Effector memory CD4-positive, alpha-beta T cell (primary cell): ENCODE data around the gene ERMAP.
"Not testable (repeated sequence)": the region's sequence is repeated elsewhere in the genome, so short reads cannot be mapped to it uniquely, and the experiment has no call there.

ENCODE experiments used
- DNase-seq, 3 donors: peaks; one replicate each; pipeline ENCODE4 v3.0.0-alpha.2; 2020
- H3K27ac ChIP-seq: 2 replicates; pipeline ENCODE4 v1.7.0; 2013; ENCODE audit warnings: mild to moderate bottlenecking, low read length, moderate library complexity; ENCODE audit not compliant: insufficient read depth, poor library complexity, severe bottlenecking
- H3K27me3 ChIP-seq: replicated peaks from 2 replicates; pipeline ENCODE4 v1.7.0; 2013; ENCODE audit warnings: mild to moderate bottlenecking, low read length; ENCODE audit not compliant: insufficient read depth, control insufficient read depth, poor library complexity, severe bottlenecking
- H3K36me3 ChIP-seq: 2 replicates; pipeline ENCODE4 v1.7.0; 2013; ENCODE audit warnings: mild to moderate bottlenecking, low read length, moderate library complexity; ENCODE audit not compliant: control insufficient read depth, insufficient read depth
- H3K4me1 ChIP-seq: 2 replicates; pipeline ENCODE4 v1.7.0; 2013; ENCODE audit warnings: low read length, mild to moderate bottlenecking; ENCODE audit not compliant: control insufficient read depth, insufficient read depth, poor library complexity, severe bottlenecking
- H3K4me3 ChIP-seq: 2 replicates; pipeline ENCODE4 v1.7.0; 2013; ENCODE audit warnings: low read length, low read depth, mild to moderate bottlenecking; ENCODE audit not compliant: insufficient read depth, poor library complexity, severe bottlenecking
- H3K9me3 ChIP-seq: 2 replicates; pipeline ENCODE4 v1.7.0; 2013; ENCODE audit warnings: mild to moderate bottlenecking, low read length, moderate library complexity; ENCODE audit not compliant: control insufficient read depth

ERMAP gene

DNA sequence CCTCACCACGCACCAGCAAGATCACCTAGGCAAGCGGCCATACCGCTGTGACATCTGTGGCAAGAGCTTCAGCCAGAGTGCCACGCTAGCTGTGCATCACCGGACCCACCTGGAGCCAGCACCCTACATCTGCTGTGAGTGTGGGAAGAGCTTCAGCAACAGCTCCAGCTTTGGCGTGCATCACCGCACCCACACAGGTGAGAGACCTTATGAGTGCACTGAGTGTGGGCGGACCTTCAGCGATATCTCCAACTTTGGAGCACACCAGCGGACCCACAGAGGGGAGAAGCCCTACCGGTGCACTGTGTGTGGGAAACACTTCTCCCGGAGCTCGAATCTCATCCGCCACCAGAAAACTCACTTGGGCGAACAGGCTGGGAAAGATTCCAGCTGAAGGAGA is 34.5 kb downstream of the ERMAP start:
- Histone ChIP-seq H3K4me1 (peaks cover 7% of the 10 kb centered on the region), H3K4me3 (no peak overlapping the region), H3K27me3 (no peaks in the 10 kb centered on the region), H3K36me3 (peaks cover 11% of the 10 kb centered on the region), H3K27ac (no peak overlapping the region), H3K9me3 (no peaks in the 10 kb centered on the region)
- no peak for DNase-seq

DNA sequence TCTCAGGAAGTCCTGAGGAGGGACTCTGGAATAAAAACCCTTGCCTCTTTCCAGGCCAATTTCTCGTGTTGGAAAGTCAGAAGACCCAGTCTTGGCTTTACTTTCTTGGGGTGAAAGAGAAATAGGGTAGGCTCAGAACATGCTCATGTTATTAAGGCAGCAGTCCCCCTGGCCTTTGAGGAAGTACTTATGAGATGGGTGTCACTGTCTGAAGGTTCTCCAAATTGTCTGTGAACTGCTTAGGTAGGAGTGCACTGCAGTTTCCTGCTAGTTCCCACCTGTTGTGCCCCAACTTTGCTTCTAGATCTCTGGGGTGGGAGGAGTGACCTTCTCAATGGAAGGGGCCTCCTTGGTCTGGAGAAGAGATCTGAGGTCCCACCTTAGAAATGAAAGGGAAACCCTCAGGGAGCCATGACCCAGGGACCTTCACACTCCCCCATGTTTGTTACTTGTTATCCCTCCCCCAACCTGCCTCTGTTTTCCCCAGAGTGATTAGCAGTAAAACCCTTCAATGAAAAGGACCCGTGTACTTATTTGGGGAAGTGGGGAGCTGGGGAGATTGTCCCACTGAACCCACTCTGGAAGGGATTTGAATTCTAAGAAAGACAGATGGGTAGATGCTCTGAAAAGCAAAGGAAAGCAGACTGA is 35.2 kb downstream of the ERMAP start:
- Histone ChIP-seq H3K27ac (no peak overlapping the region), H3K9me3 (no peaks in the 10 kb centered on the region), H3K27me3 (no peaks in the 10 kb centered on the region), H3K4me3 (no peak overlapping the region), H3K36me3 (peaks cover 11% of the 10 kb centered on the region), H3K4me1 (peaks cover 4% of the 10 kb centered on the region)
- no peak for DNase-seq

DNA sequence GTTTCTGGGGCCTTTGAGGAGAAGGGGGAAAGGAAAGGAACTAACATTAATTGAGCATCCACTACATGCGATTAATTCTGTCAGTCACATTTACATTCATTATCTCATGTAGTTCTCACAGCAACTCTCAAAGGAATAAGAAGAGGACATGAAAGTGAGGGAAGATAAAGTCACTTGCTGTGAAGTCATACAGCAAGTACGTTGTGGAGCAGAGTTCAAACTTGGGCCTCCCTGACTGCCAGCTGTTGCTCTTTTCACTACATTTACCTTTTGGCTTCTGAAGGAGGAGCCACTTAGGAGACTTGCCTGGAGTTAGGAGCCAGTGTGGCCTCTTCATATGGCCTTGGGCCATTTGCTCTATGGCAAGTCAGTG is 35.7 kb downstream of the ERMAP start:
- H3K36me3 ChIP-seq = peaks cover 11% of the 10 kb centered on the region
- no peak overlapping the region for H3K27ac ChIP-seq
- DNase-seq = no peak
- no peaks in the 10 kb centered on the region for H3K4me1 ChIP-seq
- H3K27me3 ChIP-seq = no peaks in the 10 kb centered on the region
- H3K9me3 ChIP-seq = no peaks in the 10 kb centered on the region
- H3K4me3 ChIP-seq = no peak overlapping the region

DNA sequence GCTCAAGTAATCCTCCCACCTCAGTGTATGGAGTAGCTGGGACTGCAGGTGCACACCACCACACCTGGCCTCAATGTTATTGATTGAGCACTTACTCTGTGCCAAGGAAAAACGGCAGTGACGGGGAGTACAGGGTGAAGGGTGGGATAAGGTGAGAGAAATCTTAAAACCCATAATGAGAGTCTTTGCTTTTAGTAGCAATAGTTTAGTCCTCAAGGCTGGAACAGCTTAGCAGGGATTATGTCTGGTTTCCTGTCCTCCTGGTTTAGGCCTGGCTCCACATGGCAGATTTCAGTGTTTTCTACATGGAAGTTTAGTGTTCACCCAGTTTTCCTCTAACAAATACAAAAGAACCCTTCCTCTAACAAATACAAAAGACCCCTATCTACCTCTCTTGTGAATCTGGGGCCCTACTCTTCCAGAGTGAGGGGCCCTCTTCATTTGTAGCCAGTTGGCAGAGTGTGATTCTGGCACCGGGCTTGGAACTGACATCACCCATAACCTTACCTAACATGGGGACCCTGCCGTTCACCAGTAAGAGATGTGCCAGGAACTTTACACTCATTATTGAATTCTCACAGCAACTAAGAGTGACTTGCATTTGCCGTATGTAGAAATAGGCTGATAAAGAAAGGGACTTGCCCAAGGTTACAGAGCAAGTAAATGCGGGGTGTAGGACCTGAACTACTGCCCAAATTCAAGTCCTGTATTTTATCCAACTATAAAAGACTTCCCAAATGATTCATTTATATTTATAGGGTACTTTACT is 36.4 kb downstream of the ERMAP start:
- Histone ChIP-seq H3K4me3 (no peak overlapping the region), H3K9me3 (no peaks in the 10 kb centered on the region), H3K4me1 (no peaks in the 10 kb centered on the region), H3K36me3 (peaks cover 11% of the 10 kb centered on the region), H3K27ac (no peak overlapping the region), H3K27me3 (no peaks in the 10 kb centered on the region)
- DNase-seq = no peak

DNA sequence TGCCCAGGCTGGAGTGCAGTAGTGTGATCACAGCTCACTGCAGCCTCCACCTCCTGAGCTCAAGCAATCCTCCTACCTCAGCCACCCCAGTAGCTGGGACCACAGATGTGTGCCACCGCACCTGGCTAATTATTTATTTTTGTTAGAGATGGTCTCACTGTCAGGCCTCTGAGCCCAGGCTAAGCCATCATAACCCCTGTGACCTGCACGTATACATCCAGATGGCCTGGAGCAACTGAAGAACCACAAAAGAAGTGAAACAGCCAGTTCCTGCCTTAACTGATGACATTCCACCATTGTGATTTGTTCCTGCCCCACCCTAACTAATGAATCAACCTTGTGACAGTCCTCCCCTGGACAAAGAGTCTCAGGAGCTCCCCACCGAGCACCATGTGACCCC is 39.6 kb downstream of the ERMAP start:
- H3K27me3 ChIP-seq, H3K36me3 ChIP-seq, H3K9me3 ChIP-seq, H3K4me3 ChIP-seq, H3K27ac ChIP-seq, H3K4me1 ChIP-seq, DNase-seq: not testable (repeated sequence)

DNA sequence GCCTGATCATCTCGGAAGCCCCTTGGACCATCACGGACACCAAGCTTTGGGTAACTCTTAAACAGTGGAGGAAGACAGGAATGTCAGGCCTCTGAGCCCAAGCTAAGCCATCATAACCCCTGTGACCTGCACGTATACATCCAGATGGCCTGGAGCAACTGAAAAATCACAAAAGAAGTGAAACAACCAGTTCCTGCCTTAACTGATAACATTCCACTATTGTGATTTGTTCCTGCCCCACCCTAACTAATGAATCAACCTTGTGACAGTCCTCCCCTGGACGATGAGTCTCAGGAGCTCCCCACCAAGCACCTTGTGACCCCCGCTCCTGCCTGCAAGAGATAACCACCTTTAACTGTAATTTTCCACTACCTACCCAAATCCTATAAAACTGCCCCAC is 42.4 kb downstream of the ERMAP start:
- H3K4me1 ChIP-seq, H3K27me3 ChIP-seq, H3K4me3 ChIP-seq, H3K27ac ChIP-seq, H3K36me3 ChIP-seq, DNase-seq, H3K9me3 ChIP-seq: not testable (repeated sequence)

DNA sequence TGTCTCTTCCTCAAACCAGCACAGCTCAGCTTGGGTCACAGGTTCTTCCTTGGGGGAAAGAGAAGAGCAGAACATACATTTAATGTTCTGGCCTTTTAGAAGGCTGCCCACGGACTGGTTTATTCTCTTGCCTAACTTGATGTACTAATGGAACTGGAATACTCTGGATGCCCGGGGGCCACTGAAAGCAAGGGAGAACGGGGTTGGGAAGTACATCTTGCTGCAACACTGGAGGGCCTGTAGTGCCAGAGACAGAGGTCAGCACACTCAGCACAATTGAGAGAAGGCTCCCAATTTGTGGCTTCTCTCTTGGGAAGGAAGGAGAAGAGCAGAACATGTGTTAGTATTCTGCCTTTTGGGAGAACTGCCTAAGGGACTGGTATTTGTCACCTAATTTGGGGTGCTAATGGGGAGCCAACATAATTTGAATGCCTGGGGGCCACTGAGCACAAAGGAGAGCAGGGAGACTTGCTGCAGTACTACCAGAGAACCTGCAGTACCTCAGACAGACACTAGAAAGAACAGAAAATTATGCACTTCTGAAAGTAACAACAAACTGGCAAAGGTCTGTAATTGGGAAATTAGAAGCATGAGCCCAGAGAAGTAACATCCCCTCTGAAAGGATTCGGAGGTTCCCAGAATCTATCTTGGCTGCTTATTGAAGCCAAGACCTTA is 43.6 kb downstream of the ERMAP start:
- H3K4me1 ChIP-seq = no peaks in the 10 kb centered on the region
- H3K4me3 ChIP-seq = no peak overlapping the region
- DNase-seq = no peak
- peaks cover 3% of the 10 kb centered on the region for H3K9me3 ChIP-seq
- no peaks in the 10 kb centered on the region for H3K36me3 ChIP-seq
- no peaks in the 10 kb centered on the region for H3K27me3 ChIP-seq
- H3K27ac ChIP-seq = no peak overlapping the region

DNA sequence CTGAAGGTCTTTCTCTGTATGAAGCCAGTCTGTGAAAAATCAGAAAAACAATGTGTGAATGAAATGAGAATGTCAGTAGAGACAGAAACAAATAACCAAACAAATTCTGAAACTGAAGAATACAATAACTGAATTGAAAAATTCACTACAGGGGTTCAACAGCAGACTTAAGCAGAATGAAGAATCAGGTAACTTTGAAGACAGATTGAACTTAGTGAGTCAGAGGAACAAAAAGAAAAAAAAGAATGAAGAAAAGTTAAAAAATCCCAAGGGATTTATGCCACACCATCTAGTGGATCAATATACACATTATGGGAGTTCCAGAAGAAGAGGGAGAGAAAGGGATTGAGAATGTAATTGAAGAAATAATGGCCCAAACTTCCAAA is 44.1 kb downstream of the ERMAP start:
- Histone ChIP-seq H3K27ac (no peak overlapping the region), H3K4me3 (no peak overlapping the region), H3K36me3 (no peaks in the 10 kb centered on the region), H3K9me3 (peaks cover 3% of the 10 kb centered on the region), H3K4me1 (no peaks in the 10 kb centered on the region), H3K27me3 (no peaks in the 10 kb centered on the region)
- DNase-seq = no peak

DNA sequence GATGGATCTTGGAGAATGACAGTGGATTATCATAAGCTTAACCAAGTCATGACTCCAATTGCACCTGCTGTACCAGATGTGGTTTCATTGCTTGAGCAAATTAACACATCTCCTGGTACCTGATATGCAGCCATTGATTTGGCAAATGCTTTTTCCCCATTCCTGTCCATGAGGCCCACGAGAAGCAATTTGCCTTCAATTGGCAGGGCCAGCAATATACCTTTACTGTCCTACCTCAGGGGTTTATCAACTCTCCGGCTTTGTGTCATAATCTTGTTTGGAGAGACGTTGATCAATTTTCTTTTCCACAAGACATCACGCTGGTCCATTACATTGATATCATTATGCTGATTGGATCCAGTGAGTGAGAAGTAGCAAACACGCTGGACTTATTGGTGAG is 49.6 kb downstream of the ERMAP start:
- DNase-seq = no peak
- Histone ChIP-seq H3K27me3 (no peaks in the 10 kb centered on the region), H3K27ac (no peak overlapping the region), H3K36me3 (no peaks in the 10 kb centered on the region), H3K4me1 (no peaks in the 10 kb centered on the region), H3K9me3 (no peaks in the 10 kb centered on the region), H3K4me3 (no peak overlapping the region)

DNA sequence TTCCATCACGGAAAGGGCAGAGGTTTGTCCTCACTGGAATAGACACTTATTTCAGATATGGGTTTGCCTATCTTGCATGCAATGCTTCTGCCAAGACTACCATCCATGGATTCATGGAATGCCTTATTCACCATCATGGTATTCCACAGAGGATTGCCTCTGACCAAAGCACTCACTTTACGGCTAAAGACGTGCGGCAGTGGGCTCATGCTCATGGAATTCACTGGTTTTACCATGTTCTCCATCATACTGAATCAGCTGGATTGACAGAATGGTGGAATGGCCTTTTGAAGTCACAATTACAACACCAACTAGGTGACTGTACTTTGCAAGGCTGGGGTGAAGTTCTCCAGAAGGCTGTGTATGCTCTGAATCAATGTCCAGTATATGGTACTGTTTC is 51.5 kb downstream of the ERMAP start:
- H3K36me3 ChIP-seq, H3K4me3 ChIP-seq, H3K27me3 ChIP-seq, H3K4me1 ChIP-seq, H3K27ac ChIP-seq, DNase-seq, H3K9me3 ChIP-seq: not testable (repeated sequence)
